Rectal smooth muscle tissue (tissue), 1 donor: ENCODE measurements around the gene RNPS1.
A peak's percentile ranks its signal among the peaks of the same experiment; 100 is the strongest.

ENCODE experiments used
- H3K27ac ChIP-seq: one replicate; pipeline ENCODE4 v1.7.0; 2013; ENCODE audit warnings: low read depth, low read length, inconsistent platforms
- H3K27me3 ChIP-seq: one replicate; pipeline ENCODE4 v1.7.0; 2013; ENCODE audit warnings: low read length; ENCODE audit not compliant: control insufficient read depth, insufficient read depth
- H3K36me3 ChIP-seq: one replicate; pipeline ENCODE4 v1.7.0; 2013; ENCODE audit warnings: low read length; ENCODE audit not compliant: control insufficient read depth, insufficient read depth
- H3K4me1 ChIP-seq: one replicate; pipeline ENCODE4 v1.7.0; 2013; ENCODE audit warnings: low read length; ENCODE audit not compliant: control insufficient read depth, insufficient read depth
- H3K4me3 ChIP-seq: one replicate; pipeline ENCODE4 v1.7.0; 2013; ENCODE audit warnings: low read length
- H3K9ac ChIP-seq: one replicate; pipeline ENCODE4 v1.7.0; 2013; ENCODE audit warnings: low read length

Gene RNPS1

GRCh38 chr16:2267913-2268666 is at the start of gene RNPS1:
RNPS1 (minus strand) TSS chr16:2268126; CDS start chr16:2264643, 3,483 bp downstream.
- peaks cover 7% of the 10 kb centered on the region for H3K36me3 ChIP-seq
- H3K9ac ChIP-seq: peak within 1 kb of the TSS; percentile 82
- peak within 1 kb of the TSS; percentile 100 for H3K27ac ChIP-seq
- no peaks in the 10 kb centered on the region for H3K27me3 ChIP-seq
- H3K4me1 ChIP-seq: peaks cover 14% of the 10 kb centered on the region
- H3K4me3 ChIP-seq: peak within 1 kb of the TSS; percentile 96

- H3K27ac ChIP-seq: no peak overlapping the region
- no peak overlapping the region for H3K4me3 ChIP-seq
- no peak overlapping the region for H3K9ac ChIP-seq
- no peaks in the 10 kb centered on the region for H3K4me1 ChIP-seq
- peaks cover 4% of the 10 kb centered on the region for H3K36me3 ChIP-seq
- no peaks in the 10 kb centered on the region for H3K27me3 ChIP-seq
Measured at GRCh38 chr16:2317231-2318020, 49.5 kb upstream of the RNPS1 start.

GRCh38 chr16:2308089-2308962 is 40.4 kb upstream of the RNPS1 start:
- Histone ChIP-seq H3K4me1 (no peaks in the 10 kb centered on the region), H3K27me3 (no peaks in the 10 kb centered on the region), H3K27ac (no peak overlapping the region), H3K4me3 (no peak overlapping the region), H3K36me3 (no peaks in the 10 kb centered on the region), H3K9ac (no peak overlapping the region)

- Histone ChIP-seq H3K4me3 (no peak overlapping the region), H3K9ac (no peak overlapping the region), H3K4me1 (no peaks in the 10 kb centered on the region), H3K27me3 (no peaks in the 10 kb centered on the region), H3K27ac (no peak overlapping the region), H3K36me3 (peaks cover 2% of the 10 kb centered on the region)
Measured at GRCh38 chr16:2299915-2300192, 31.9 kb upstream of the RNPS1 start.

GRCh38 chr16:2299121-2299914 is 31.4 kb upstream of the RNPS1 start:
- no peaks in the 10 kb centered on the region for H3K27me3 ChIP-seq
- H3K4me3 ChIP-seq: no peak overlapping the region
- H3K4me1 ChIP-seq: no peaks in the 10 kb centered on the region
- no peak overlapping the region for H3K27ac ChIP-seq
- no peak overlapping the region for H3K9ac ChIP-seq
- H3K36me3 ChIP-seq: peaks cover 2% of the 10 kb centered on the region

GRCh38 chr16:2298621-2299020 is 30.7 kb upstream of the RNPS1 start:
- Histone ChIP-seq H3K4me1 (no peaks in the 10 kb centered on the region), H3K27ac (no peak overlapping the region), H3K27me3 (no peaks in the 10 kb centered on the region), H3K9ac (no peak overlapping the region), H3K36me3 (peaks cover 2% of the 10 kb centered on the region), H3K4me3 (no peak overlapping the region)

- Histone ChIP-seq H3K27me3 (no peaks in the 10 kb centered on the region), H3K27ac (no peak overlapping the region), H3K4me1 (no peaks in the 10 kb centered on the region), H3K36me3 (peaks cover 2% of the 10 kb centered on the region), H3K4me3 (no peak overlapping the region), H3K9ac (no peak overlapping the region)
Measured at GRCh38 chr16:2297506-2297860, 29.6 kb upstream of the RNPS1 start.

- H3K9ac ChIP-seq: no peak overlapping the region
- H3K27me3 ChIP-seq: no peaks in the 10 kb centered on the region
- no peaks in the 10 kb centered on the region for H3K4me1 ChIP-seq
- H3K27ac ChIP-seq: no peak overlapping the region
- no peak overlapping the region for H3K4me3 ChIP-seq
- peaks cover 2% of the 10 kb centered on the region for H3K36me3 ChIP-seq
Measured at GRCh38 chr16:2296661-2297505, 29.0 kb upstream of the RNPS1 start.

- Histone ChIP-seq H3K4me1 (no peaks in the 10 kb centered on the region), H3K4me3 (no peak overlapping the region), H3K36me3 (peaks cover 2% of the 10 kb centered on the region), H3K27me3 (no peaks in the 10 kb centered on the region), H3K9ac (no peak overlapping the region), H3K27ac (no peak overlapping the region)
Measured at GRCh38 chr16:2295056-2295798, 27.3 kb upstream of the RNPS1 start.

- Histone ChIP-seq H3K27ac (no peak overlapping the region), H3K4me3 (no peak overlapping the region), H3K36me3 (no peaks in the 10 kb centered on the region), H3K27me3 (no peaks in the 10 kb centered on the region), H3K9ac (no peak overlapping the region), H3K4me1 (no peaks in the 10 kb centered on the region)
Measured at GRCh38 chr16:2292221-2292620, 24.3 kb upstream of the RNPS1 start.

- Histone ChIP-seq H3K4me3 (no peak overlapping the region), H3K9ac (no peak overlapping the region), H3K4me1 (no peaks in the 10 kb centered on the region), H3K36me3 (no peaks in the 10 kb centered on the region), H3K27me3 (no peaks in the 10 kb centered on the region), H3K27ac (no peak overlapping the region)
Measured at GRCh38 chr16:2289282-2289681, 21.4 kb upstream of the RNPS1 start.
